Measurements from ENCODE around the gene KRTAP10-3. TPM values are rescaled to one million over a fixed set of nuclear protein-coding genes. Genes with fewer than 3 reads are reported as not detected.
A peak's percentile ranks its signal among the peaks of the same experiment; 100 is the strongest.

The KRTAP10-3 gene
- total and polyA plus RNA-seq, 9 of the 15 experiments (the other 6 are each of a cell fraction or from before 2014, with no cell fraction given): not detected

DNA sequence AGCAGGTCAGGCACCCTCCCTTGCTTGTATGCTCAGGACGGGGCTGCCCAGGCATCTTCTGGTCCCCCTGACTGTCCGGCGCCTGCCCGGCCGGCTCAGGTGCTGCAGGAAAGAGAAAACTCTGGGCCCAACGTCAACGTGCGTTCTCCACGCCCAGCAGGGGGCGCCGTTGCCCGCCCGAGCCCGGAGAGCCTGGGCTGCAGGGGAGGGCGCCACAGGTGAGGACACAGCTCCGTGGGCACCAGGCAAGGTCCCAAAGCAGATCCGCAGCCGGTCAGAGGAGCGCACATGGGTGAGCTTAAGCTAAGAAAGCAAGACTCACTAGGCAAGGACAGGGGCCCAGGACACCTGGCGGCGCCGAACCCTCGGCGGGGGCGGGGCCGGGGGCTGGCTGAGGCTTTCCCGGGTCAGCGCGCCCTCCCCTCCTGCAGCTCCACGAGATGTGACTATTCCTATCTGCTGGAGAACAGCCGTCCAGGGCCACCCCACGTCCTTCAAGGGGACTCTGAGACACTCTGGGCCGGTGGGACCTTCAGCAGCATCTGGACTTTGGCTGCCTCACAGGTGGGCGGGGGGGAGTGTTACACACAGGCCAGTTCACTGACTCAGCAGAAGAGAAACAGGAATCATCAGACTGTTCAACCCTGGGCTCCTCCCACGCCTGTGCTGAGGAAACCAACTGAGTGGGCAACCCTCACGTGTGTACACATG, 47.9 kb downstream of the KRTAP10-3 start (continued):
- TF ChIP-seq CBFA2T3 (IDR thresholded peaks at IDR 0.05): no peak
- no peak for TF ChIP-seq ZNF830 (CRISPR knock-in tag; IDR thresholded peaks at IDR 0.05)
- TF ChIP-seq SMARCA4 (IDR thresholded peaks at IDR 0.05): no peak
- TF ChIP-seq BRD4 (IDR thresholded peaks at IDR 0.05): no peak
- TF ChIP-seq ZKSCAN3 (CRISPR knock-in tag; IDR thresholded peaks at IDR 0.05): no peak
- TF ChIP-seq MAZ (CRISPR knock-in tag; conservative IDR thresholded peaks at IDR 0.05 in 1 of 2, IDR thresholded peaks at IDR 0.05 in 1 of 2): peak; percentile 64 to 83
- no peak for TF ChIP-seq CCNT2 (IDR thresholded peaks at IDR 0.05; ENCODE audit: borderline replicate concordance, extremely low read depth, insufficient read length, low read depth, low read length)
- TF ChIP-seq, protein P1, sequence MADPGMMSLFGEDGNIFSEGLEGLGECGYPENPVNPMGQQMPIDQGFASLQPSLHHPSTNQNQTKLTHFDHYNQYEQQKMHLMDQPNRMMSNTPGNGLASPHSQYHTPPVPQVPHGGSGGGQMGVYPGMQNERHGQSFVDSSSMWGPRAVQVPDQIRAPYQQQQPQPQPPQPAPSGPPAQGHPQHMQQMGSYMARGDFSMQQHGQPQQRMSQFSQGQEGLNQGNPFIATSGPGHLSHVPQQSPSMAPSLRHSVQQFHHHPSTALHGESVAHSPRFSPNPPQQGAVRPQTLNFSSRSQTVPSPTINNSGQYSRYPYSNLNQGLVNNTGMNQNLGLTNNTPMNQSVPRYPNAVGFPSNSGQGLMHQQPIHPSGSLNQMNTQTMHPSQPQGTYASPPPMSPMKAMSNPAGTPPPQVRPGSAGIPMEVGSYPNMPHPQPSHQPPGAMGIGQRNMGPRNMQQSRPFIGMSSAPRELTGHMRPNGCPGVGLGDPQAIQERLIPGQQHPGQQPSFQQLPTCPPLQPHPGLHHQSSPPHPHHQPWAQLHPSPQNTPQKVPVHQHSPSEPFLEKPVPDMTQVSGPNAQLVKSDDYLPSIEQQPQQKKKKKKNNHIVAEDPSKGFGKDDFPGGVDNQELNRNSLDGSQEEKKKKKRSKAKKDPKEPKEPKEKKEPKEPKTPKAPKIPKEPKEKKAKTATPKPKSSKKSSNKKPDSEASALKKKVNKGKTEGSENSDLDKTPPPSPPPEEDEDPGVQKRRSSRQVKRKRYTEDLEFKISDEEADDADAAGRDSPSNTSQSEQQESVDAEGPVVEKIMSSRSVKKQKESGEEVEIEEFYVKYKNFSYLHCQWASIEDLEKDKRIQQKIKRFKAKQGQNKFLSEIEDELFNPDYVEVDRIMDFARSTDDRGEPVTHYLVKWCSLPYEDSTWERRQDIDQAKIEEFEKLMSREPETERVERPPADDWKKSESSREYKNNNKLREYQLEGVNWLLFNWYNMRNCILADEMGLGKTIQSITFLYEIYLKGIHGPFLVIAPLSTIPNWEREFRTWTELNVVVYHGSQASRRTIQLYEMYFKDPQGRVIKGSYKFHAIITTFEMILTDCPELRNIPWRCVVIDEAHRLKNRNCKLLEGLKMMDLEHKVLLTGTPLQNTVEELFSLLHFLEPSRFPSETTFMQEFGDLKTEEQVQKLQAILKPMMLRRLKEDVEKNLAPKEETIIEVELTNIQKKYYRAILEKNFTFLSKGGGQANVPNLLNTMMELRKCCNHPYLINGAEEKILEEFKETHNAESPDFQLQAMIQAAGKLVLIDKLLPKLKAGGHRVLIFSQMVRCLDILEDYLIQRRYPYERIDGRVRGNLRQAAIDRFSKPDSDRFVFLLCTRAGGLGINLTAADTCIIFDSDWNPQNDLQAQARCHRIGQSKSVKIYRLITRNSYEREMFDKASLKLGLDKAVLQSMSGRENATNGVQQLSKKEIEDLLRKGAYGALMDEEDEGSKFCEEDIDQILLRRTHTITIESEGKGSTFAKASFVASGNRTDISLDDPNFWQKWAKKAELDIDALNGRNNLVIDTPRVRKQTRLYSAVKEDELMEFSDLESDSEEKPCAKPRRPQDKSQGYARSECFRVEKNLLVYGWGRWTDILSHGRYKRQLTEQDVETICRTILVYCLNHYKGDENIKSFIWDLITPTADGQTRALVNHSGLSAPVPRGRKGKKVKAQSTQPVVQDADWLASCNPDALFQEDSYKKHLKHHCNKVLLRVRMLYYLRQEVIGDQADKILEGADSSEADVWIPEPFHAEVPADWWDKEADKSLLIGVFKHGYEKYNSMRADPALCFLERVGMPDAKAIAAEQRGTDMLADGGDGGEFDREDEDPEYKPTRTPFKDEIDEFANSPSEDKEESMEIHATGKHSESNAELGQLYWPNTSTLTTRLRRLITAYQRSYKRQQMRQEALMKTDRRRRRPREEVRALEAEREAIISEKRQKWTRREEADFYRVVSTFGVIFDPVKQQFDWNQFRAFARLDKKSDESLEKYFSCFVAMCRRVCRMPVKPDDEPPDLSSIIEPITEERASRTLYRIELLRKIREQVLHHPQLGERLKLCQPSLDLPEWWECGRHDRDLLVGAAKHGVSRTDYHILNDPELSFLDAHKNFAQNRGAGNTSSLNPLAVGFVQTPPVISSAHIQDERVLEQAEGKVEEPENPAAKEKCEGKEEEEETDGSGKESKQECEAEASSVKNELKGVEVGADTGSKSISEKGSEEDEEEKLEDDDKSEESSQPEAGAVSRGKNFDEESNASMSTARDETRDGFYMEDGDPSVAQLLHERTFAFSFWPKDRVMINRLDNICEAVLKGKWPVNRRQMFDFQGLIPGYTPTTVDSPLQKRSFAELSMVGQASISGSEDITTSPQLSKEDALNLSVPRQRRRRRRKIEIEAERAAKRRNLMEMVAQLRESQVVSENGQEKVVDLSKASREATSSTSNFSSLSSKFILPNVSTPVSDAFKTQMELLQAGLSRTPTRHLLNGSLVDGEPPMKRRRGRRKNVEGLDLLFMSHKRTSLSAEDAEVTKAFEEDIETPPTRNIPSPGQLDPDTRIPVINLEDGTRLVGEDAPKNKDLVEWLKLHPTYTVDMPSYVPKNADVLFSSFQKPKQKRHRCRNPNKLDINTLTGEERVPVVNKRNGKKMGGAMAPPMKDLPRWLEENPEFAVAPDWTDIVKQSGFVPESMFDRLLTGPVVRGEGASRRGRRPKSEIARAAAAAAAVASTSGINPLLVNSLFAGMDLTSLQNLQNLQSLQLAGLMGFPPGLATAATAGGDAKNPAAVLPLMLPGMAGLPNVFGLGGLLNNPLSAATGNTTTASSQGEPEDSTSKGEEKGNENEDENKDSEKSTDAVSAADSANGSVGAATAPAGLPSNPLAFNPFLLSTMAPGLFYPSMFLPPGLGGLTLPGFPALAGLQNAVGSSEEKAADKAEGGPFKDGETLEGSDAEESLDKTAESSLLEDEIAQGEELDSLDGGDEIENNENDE (IDR thresholded peaks at IDR 0.05; ENCODE audit: low read depth, low read length): no peak
- TF ChIP-seq NRF1 (conservative IDR thresholded peaks at IDR 0.05 in 1 of 2, IDR thresholded peaks at IDR 0.05 in 1 of 2): peak; percentile 18 to 39; a peak in 2 of 4 replicates
- TF ChIP-seq, protein P2, sequence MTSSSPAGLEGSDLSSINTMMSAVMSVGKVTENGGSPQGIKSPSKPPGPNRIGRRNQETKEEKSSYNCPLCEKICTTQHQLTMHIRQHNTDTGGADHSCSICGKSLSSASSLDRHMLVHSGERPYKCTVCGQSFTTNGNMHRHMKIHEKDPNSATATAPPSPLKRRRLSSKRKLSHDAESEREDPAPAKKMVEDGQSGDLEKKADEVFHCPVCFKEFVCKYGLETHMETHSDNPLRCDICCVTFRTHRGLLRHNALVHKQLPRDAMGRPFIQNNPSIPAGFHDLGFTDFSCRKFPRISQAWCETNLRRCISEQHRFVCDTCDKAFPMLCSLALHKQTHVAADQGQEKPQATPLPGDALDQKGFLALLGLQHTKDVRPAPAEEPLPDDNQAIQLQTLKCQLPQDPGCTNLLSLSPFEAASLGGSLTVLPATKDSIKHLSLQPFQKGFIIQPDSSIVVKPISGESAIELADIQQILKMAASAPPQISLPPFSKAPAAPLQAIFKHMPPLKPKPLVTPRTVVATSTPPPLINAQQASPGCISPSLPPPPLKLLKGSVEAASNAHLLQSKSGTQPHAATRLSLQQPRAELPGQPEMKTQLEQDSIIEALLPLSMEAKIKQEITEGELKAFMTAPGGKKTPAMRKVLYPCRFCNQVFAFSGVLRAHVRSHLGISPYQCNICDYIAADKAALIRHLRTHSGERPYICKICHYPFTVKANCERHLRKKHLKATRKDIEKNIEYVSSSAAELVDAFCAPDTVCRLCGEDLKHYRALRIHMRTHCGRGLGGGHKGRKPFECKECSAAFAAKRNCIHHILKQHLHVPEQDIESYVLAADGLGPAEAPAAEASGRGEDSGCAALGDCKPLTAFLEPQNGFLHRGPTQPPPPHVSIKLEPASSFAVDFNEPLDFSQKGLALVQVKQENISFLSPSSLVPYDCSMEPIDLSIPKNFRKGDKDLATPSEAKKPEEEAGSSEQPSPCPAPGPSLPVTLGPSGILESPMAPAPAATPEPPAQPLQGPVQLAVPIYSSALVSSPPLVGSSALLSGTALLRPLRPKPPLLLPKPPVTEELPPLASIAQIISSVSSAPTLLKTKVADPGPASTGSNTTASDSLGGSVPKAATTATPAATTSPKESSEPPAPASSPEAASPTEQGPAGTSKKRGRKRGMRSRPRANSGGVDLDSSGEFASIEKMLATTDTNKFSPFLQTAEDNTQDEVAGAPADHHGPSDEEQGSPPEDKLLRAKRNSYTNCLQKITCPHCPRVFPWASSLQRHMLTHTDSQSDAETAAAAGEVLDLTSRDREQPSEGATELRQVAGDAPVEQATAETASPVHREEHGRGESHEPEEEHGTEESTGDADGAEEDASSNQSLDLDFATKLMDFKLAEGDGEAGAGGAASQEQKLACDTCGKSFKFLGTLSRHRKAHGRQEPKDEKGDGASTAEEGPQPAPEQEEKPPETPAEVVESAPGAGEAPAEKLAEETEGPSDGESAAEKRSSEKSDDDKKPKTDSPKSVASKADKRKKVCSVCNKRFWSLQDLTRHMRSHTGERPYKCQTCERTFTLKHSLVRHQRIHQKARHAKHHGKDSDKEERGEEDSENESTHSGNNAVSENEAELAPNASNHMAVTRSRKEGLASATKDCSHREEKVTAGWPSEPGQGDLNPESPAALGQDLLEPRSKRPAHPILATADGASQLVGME (CRISPR knock-in tag; IDR thresholded peaks at IDR 0.05): 0 out of 2 replicates have a peak, but pooled peaks have one; percentile 14
- peak; percentile 50; the same call in 1 of the 2 replicates for TF ChIP-seq ESRRA (IDR thresholded peaks at IDR 0.05; ENCODE audit: borderline replicate concordance, low read depth)
